Measurements from ENCODE around the gene RHPN2. TPM values are rescaled to one million over a fixed set of nuclear protein-coding genes. Genes with fewer than 3 reads are reported as not detected.
"Not testable (repeated sequence)": the region's sequence is repeated elsewhere in the genome, so short reads cannot be mapped to it uniquely, and the experiment has no call there.

Gene RHPN2
- total and polyA plus RNA-seq, 5 donors from 2014 or later, result 0.17 to 0.76 (median 0.37) TPM

GRCh38 chr19:32966750-32967149, 97.9 kb downstream of the RHPN2 start:
- ATAC-seq (ENCODE audit: low read depth in 2 of 2) (no peak), DNase-seq (no peak)
- peaks cover 0 to 17% (median 10%) of the 10 kb centered on the region in 4 donors for H3K4me1 Mint-ChIP-seq
- Histone ChIP-seq H3K27ac (ENCODE audit: insufficient read depth, low read length, poor library complexity, severe bottlenecking) (no peak overlapping the region), H3K36me3 (ENCODE audit: control insufficient read depth, insufficient read depth, low read length) (peaks cover 10% of the 10 kb centered on the region), H3K9me3 (ENCODE audit: control insufficient read depth in 2 of 2, low read length in 2 of 2) (no peaks in the 10 kb centered on the region), H3K4me3 (ENCODE audit: low read depth, low read length) (no peak overlapping the region), H3K4me1 (ENCODE audit: control insufficient read depth, insufficient read depth, low read length, poor library complexity, severe bottlenecking) (peaks cover 9% of the 10 kb centered on the region), H3K27me3 (ENCODE audit: control insufficient read depth, insufficient read depth, low read length) (no peaks in the 10 kb centered on the region)
- H3K27me3 Mint-ChIP-seq, result no peaks in the 10 kb centered on the region
- H3K4me3 Mint-ChIP-seq, result peak overlapping the region in 1 of 4 donors; percentile 80
- peaks cover 33% of the 10 kb centered on the region for H3K36me3 Mint-ChIP-seq
- no peaks in the 10 kb centered on the region for H3K9me3 Mint-ChIP-seq
- peak overlapping the region in 1 of 3 donors; percentile 46 for H3K27ac Mint-ChIP-seq

- Mint-ChIP-seq H3K4me1 (peaks cover 0 to 2% (median 0%) of the 10 kb centered on the region in 4 donors), H3K9me3 (peaks cover 0 to 1% (median 0%) of the 10 kb centered on the region in 7 donors), H3K27me3 (no peaks in the 10 kb centered on the region), H3K27ac (no peak overlapping the region), H3K4me3 (no peak overlapping the region), H3K36me3 (peaks cover 53% of the 10 kb centered on the region)
- ATAC-seq (ENCODE audit: low read depth in 2 of 2), result no peak
- no peak overlapping the region for H3K4me3 ChIP-seq (ENCODE audit: low read depth, low read length)
- H3K27me3 ChIP-seq (ENCODE audit: control insufficient read depth, insufficient read depth, low read length), result no peaks in the 10 kb centered on the region
- no peaks in the 10 kb centered on the region for H3K4me1 ChIP-seq (ENCODE audit: control insufficient read depth, insufficient read depth, low read length, poor library complexity, severe bottlenecking)
- H3K36me3 ChIP-seq (ENCODE audit: control insufficient read depth, insufficient read depth, low read length), result peaks cover 18% of the 10 kb centered on the region
- DNase-seq, result no peak
- H3K9me3 ChIP-seq (ENCODE audit: control insufficient read depth in 2 of 2, low read length in 2 of 2), result no peaks in the 10 kb centered on the region
- no peak overlapping the region for H3K27ac ChIP-seq (ENCODE audit: insufficient read depth, low read length, poor library complexity, severe bottlenecking)
These were observed 119.4 kb downstream of the RHPN2 start for GRCh38 chr19:32945260-32945659.

- not testable (repeated sequence) for H3K4me1 ChIP-seq (ENCODE audit: control insufficient read depth, insufficient read depth, low read length, poor library complexity, severe bottlenecking); H3K9me3 Mint-ChIP-seq; H3K27me3 ChIP-seq (ENCODE audit: control insufficient read depth, insufficient read depth, low read length); H3K27ac ChIP-seq (ENCODE audit: insufficient read depth, low read length, poor library complexity, severe bottlenecking); H3K4me3 Mint-ChIP-seq; DNase-seq; H3K27ac Mint-ChIP-seq; ATAC-seq (ENCODE audit: low read depth in 2 of 2); H3K4me3 ChIP-seq (ENCODE audit: low read depth, low read length); H3K4me1 Mint-ChIP-seq; H3K27me3 Mint-ChIP-seq; H3K9me3 ChIP-seq (ENCODE audit: control insufficient read depth in 2 of 2, low read length in 2 of 2)
- H3K36me3 ChIP-seq (ENCODE audit: control insufficient read depth, insufficient read depth, low read length), result peaks cover 10% of the 10 kb centered on the region
- peaks cover 41% of the 10 kb centered on the region for H3K36me3 Mint-ChIP-seq
These were observed 123.4 kb downstream of the RHPN2 start for GRCh38 chr19:32941273-32941672.

- Mint-ChIP-seq H3K4me3 (no peak overlapping the region), H3K27ac (no peak overlapping the region), H3K9me3 (peaks cover 0 to 1% (median 0%) of the 10 kb centered on the region in 7 donors), H3K4me1 (no peaks in the 10 kb centered on the region), H3K36me3 (peaks cover 45% of the 10 kb centered on the region), H3K27me3 (no peaks in the 10 kb centered on the region)
- no peak for ATAC-seq (ENCODE audit: low read depth in 2 of 2)
- Histone ChIP-seq H3K27me3 (ENCODE audit: control insufficient read depth, insufficient read depth, low read length) (no peaks in the 10 kb centered on the region), H3K36me3 (ENCODE audit: control insufficient read depth, insufficient read depth, low read length) (peaks cover 10% of the 10 kb centered on the region), H3K4me3 (ENCODE audit: low read depth, low read length) (no peak overlapping the region), H3K27ac (ENCODE audit: insufficient read depth, low read length, poor library complexity, severe bottlenecking) (no peak overlapping the region), H3K4me1 (ENCODE audit: control insufficient read depth, insufficient read depth, low read length, poor library complexity, severe bottlenecking) (no peaks in the 10 kb centered on the region), H3K9me3 (ENCODE audit: control insufficient read depth in 2 of 2, low read length in 2 of 2) (no peaks in the 10 kb centered on the region)
- no peak for DNase-seq
These were observed 128.6 kb downstream of the RHPN2 start for GRCh38 chr19:32936065-32936464.

- Histone ChIP-seq H3K4me1 (ENCODE audit: control insufficient read depth, insufficient read depth, low read length, poor library complexity, severe bottlenecking) (no peaks in the 10 kb centered on the region), H3K27ac (ENCODE audit: insufficient read depth, low read length, poor library complexity, severe bottlenecking) (no peak overlapping the region), H3K9me3 (ENCODE audit: control insufficient read depth in 2 of 2, low read length in 2 of 2) (no peaks in the 10 kb centered on the region), H3K4me3 (ENCODE audit: low read depth, low read length) (no peak overlapping the region), H3K27me3 (ENCODE audit: control insufficient read depth, insufficient read depth, low read length) (no peaks in the 10 kb centered on the region), H3K36me3 (ENCODE audit: control insufficient read depth, insufficient read depth, low read length) (peaks cover 12% of the 10 kb centered on the region)
- no peaks in the 10 kb centered on the region for H3K27me3 Mint-ChIP-seq
- DNase-seq, result no peak
- no peak overlapping the region for H3K27ac Mint-ChIP-seq
- H3K4me3 Mint-ChIP-seq, result no peak overlapping the region
- no peak for ATAC-seq (ENCODE audit: low read depth in 2 of 2)
- peaks cover 47% of the 10 kb centered on the region for H3K36me3 Mint-ChIP-seq
- H3K4me1 Mint-ChIP-seq, result no peaks in the 10 kb centered on the region
- H3K9me3 Mint-ChIP-seq, result peaks cover 0 to 1% (median 0%) of the 10 kb centered on the region in 7 donors
These were observed 129.1 kb downstream of the RHPN2 start for GRCh38 chr19:32935629-32936028.

- no peaks in the 10 kb centered on the region for H3K4me1 ChIP-seq (ENCODE audit: control insufficient read depth, insufficient read depth, low read length, poor library complexity, severe bottlenecking)
- H3K9me3 ChIP-seq (ENCODE audit: control insufficient read depth in 2 of 2, low read length in 2 of 2), result no peaks in the 10 kb centered on the region
- no peaks in the 10 kb centered on the region for H3K27me3 ChIP-seq (ENCODE audit: control insufficient read depth, insufficient read depth, low read length)
- DNase-seq (no peak), ATAC-seq (ENCODE audit: low read depth in 2 of 2) (no peak)
- Mint-ChIP-seq H3K4me3 (no peak overlapping the region), H3K27me3 (no peaks in the 10 kb centered on the region), H3K4me1 (no peaks in the 10 kb centered on the region), H3K27ac (peak overlapping the region in 1 of 3 donors; percentile 13), H3K9me3 (peaks cover 0 to 5% (median 1%) of the 10 kb centered on the region in 7 donors), H3K36me3 (peaks cover 61% of the 10 kb centered on the region)
- no peak overlapping the region for H3K27ac ChIP-seq (ENCODE audit: insufficient read depth, low read length, poor library complexity, severe bottlenecking)
- no peak overlapping the region for H3K4me3 ChIP-seq (ENCODE audit: low read depth, low read length)
- peaks cover 16% of the 10 kb centered on the region for H3K36me3 ChIP-seq (ENCODE audit: control insufficient read depth, insufficient read depth, low read length)
These were observed 131.1 kb downstream of the RHPN2 start for GRCh38 chr19:32933571-32933970.

GRCh38 chr19:32930567-32930966, 134.1 kb downstream of the RHPN2 start:
- H3K27ac Mint-ChIP-seq, result no peak overlapping the region
- H3K9me3 Mint-ChIP-seq, result peaks cover 0 to 10% (median 1%) of the 10 kb centered on the region in 7 donors
- H3K27me3 Mint-ChIP-seq, result no peaks in the 10 kb centered on the region
- peaks cover 0 to 2% (median 0%) of the 10 kb centered on the region in 4 donors for H3K4me1 Mint-ChIP-seq
- Histone ChIP-seq H3K9me3 (ENCODE audit: control insufficient read depth in 2 of 2, low read length in 2 of 2) (peaks cover 0 to 3% of the 10 kb centered on the region in 2 experiments), H3K27me3 (ENCODE audit: control insufficient read depth, insufficient read depth, low read length) (no peaks in the 10 kb centered on the region), H3K36me3 (ENCODE audit: control insufficient read depth, insufficient read depth, low read length) (peaks cover 15% of the 10 kb centered on the region), H3K4me3 (ENCODE audit: low read depth, low read length) (no peak overlapping the region), H3K4me1 (ENCODE audit: control insufficient read depth, insufficient read depth, low read length, poor library complexity, severe bottlenecking) (no peaks in the 10 kb centered on the region), H3K27ac (ENCODE audit: insufficient read depth, low read length, poor library complexity, severe bottlenecking) (no peak overlapping the region)
- peaks cover 66% of the 10 kb centered on the region for H3K36me3 Mint-ChIP-seq
- H3K4me3 Mint-ChIP-seq, result no peak overlapping the region
- no peak for DNase-seq
- no peak for ATAC-seq (ENCODE audit: low read depth in 2 of 2)

GRCh38 chr19:32928806-32929205, 135.9 kb downstream of the RHPN2 start:
- Histone ChIP-seq H3K9me3 (ENCODE audit: control insufficient read depth in 2 of 2, low read length in 2 of 2) (peaks cover 0 to 3% of the 10 kb centered on the region in 2 experiments), H3K27me3 (ENCODE audit: control insufficient read depth, insufficient read depth, low read length) (no peaks in the 10 kb centered on the region), H3K36me3 (ENCODE audit: control insufficient read depth, insufficient read depth, low read length) (peaks cover 17% of the 10 kb centered on the region), H3K4me3 (ENCODE audit: low read depth, low read length) (no peak overlapping the region), H3K27ac (ENCODE audit: insufficient read depth, low read length, poor library complexity, severe bottlenecking) (no peak overlapping the region), H3K4me1 (ENCODE audit: control insufficient read depth, insufficient read depth, low read length, poor library complexity, severe bottlenecking) (no peaks in the 10 kb centered on the region)
- no peak for ATAC-seq (ENCODE audit: low read depth in 2 of 2)
- H3K9me3 Mint-ChIP-seq, result peaks cover 0 to 10% (median 1%) of the 10 kb centered on the region in 7 donors
- no peak overlapping the region for H3K4me3 Mint-ChIP-seq
- no peak for DNase-seq
- H3K27me3 Mint-ChIP-seq, result no peaks in the 10 kb centered on the region
- peaks cover 53% of the 10 kb centered on the region for H3K36me3 Mint-ChIP-seq
- peaks cover 0 to 2% (median 0%) of the 10 kb centered on the region in 4 donors for H3K4me1 Mint-ChIP-seq
- no peak overlapping the region for H3K27ac Mint-ChIP-seq

Measured in CD4-positive, CD25-positive, alpha-beta regulatory T cell (primary cell).